Measurements from ENCODE around the gene OR51S1.

- TF ChIP-seq ARNTL (CRISPR knock-in tag; IDR thresholded peaks at IDR 0.05; ENCODE audit: borderline replicate concordance, low read depth), result no peak
- TF ChIP-seq RARB (CRISPR knock-in tag; IDR thresholded peaks at IDR 0.05), result no peak
Observed at GRCh38 chr11:4884361-4884760, 35.4 kb upstream of the OR51S1 start.

All from SK-N-SH treated with all-trans-retinoic acid at 6 μM for 48 hours (cell line).